Chondrocyte (in vitro differentiated cells): ENCODE measurements around the gene ESYT3. TPM values are rescaled to one million over a fixed set of nuclear protein-coding genes. Genes with fewer than 3 reads are reported as not detected.
"Not testable (repeated sequence)": the region's sequence is repeated elsewhere in the genome, so short reads cannot be mapped to it uniquely, and the experiment has no call there.

Experiments used
- DNase-seq: peaks from one replicate; pipeline ENCODE4 v3.0.0; 2021; ENCODE audit warnings: mixed read lengths, low spot score
- H3K27ac Mint-ChIP-seq: one replicate; pipeline ENCODE4 v1.8.0; 2021; ENCODE audit warnings: mild to moderate bottlenecking, moderate library complexity, mixed read lengths; ENCODE audit not compliant: unreplicated experiment
- H3K27me3 Mint-ChIP-seq: 2 replicates; pipeline ENCODE4 v1.8.0; 2021; ENCODE audit warnings: low read depth, mixed read lengths
- H3K36me3 Mint-ChIP-seq: 2 replicates; pipeline ENCODE4 v1.8.0; 2021; ENCODE audit warnings: low read depth, mixed read lengths
- H3K4me1 Mint-ChIP-seq: 2 replicates; pipeline ENCODE4 v1.8.0; 2021; ENCODE audit warnings: low read depth, mild to moderate bottlenecking, mixed read lengths
- H3K4me3 Mint-ChIP-seq: one replicate; pipeline ENCODE4 v1.8.0; 2021; ENCODE audit warnings: mild to moderate bottlenecking, moderate library complexity, mixed read lengths; ENCODE audit not compliant: unreplicated experiment
- H3K9me3 Mint-ChIP-seq: 2 replicates; pipeline ENCODE4 v1.8.0; 2021; ENCODE audit warnings: low read depth, mixed read lengths
- CTCF ChIP-seq: fragments of 200-600 bp; sonication (generic); IDR thresholded peaks from 2 replicates; pipeline ENCODE4 v1.5.0; 2021; ENCODE audit warnings: antibody characterized with exemption, mild to moderate bottlenecking, moderate library complexity
- total RNA-seq: library from RNA; stranded (reverse); gene quantifications from 3 replicates; pipeline ENCODE4 v1.2.1, GENCODE V29; 2021

The ESYT3 gene
- total RNA-seq, 1 donor from 2014 or later = 0.70 TPM

- Mint-ChIP-seq H3K4me3 (no peak overlapping the region), H3K4me1 (no peaks in the 10 kb centered on the region), H3K36me3 (peaks cover 5% of the 10 kb centered on the region), H3K9me3 (no peaks in the 10 kb centered on the region), H3K27me3 (no peaks in the 10 kb centered on the region), H3K27ac (no peak overlapping the region)
- no peak for DNase-seq
- TF ChIP-seq CTCF = no peak
Observed at GRCh38 chr3:138507524-138507923, 73.1 kb downstream of the ESYT3 start.

GRCh38 chr3:138509586-138509985 lies 75.2 kb downstream of the ESYT3 start:
- DNase-seq = no peak
- TF ChIP-seq CTCF = no peak
- Mint-ChIP-seq H3K36me3 (peaks cover 1% of the 10 kb centered on the region), H3K9me3 (no peaks in the 10 kb centered on the region), H3K27me3 (no peaks in the 10 kb centered on the region), H3K4me1 (no peaks in the 10 kb centered on the region), H3K27ac (no peak overlapping the region), H3K4me3 (no peak overlapping the region)

GRCh38 chr3:138511945-138512344 lies 77.5 kb downstream of the ESYT3 start:
- no peak for DNase-seq

GRCh38 chr3:138513090-138513843 lies 78.9 kb downstream of the ESYT3 start:
- Mint-ChIP-seq H3K9me3 (no peaks in the 10 kb centered on the region), H3K4me1 (no peaks in the 10 kb centered on the region), H3K27ac (no peak overlapping the region), H3K4me3 (no peak overlapping the region), H3K36me3 (peaks cover 8% of the 10 kb centered on the region), H3K27me3 (no peaks in the 10 kb centered on the region)
- no peak for TF ChIP-seq CTCF
- DNase-seq = no peak

More at GRCh38 chr3:138511945-138512344, 77.5 kb downstream of the ESYT3 start:
- H3K27ac Mint-ChIP-seq = no peak overlapping the region
- TF ChIP-seq CTCF = no peak
- no peaks in the 10 kb centered on the region for H3K27me3 Mint-ChIP-seq
- no peak overlapping the region for H3K4me3 Mint-ChIP-seq
- H3K9me3 Mint-ChIP-seq = no peaks in the 10 kb centered on the region
- no peaks in the 10 kb centered on the region for H3K4me1 Mint-ChIP-seq
- peaks cover 6% of the 10 kb centered on the region for H3K36me3 Mint-ChIP-seq

GRCh38 chr3:138521445-138521844 lies 87.0 kb downstream of the ESYT3 start:
- H3K4me3 Mint-ChIP-seq, DNase-seq, H3K9me3 Mint-ChIP-seq, H3K4me1 Mint-ChIP-seq, H3K27ac Mint-ChIP-seq, H3K27me3 Mint-ChIP-seq: not testable (repeated sequence)
- H3K36me3 Mint-ChIP-seq = peaks cover 29% of the 10 kb centered on the region

Other genes starting within 250 kb of the ESYT3 start
- 34.2 to 45.2 TPM (median 40.6 TPM) in 3 replicates for gene ARMC8, start 247.3 kb upstream of the ESYT3 start, total RNA-seq
- not detected in 3 replicates for gene NME9, start 104.8 kb upstream of the ESYT3 start, total RNA-seq
- gene MRAS, start 86.0 kb upstream of the ESYT3 start, total RNA-seq = 64.6 to 75.8 TPM (median 68.4 TPM) in 3 replicates
- 11.4 to 12.9 TPM (median 12.8 TPM) in 3 replicates for gene CEP70, start 159.6 kb downstream of the ESYT3 start, total RNA-seq
- 10.6 to 17.0 TPM (median 16.5 TPM) in 3 replicates for gene FAIM, start 174.2 kb downstream of the ESYT3 start, total RNA-seq